GM18951 (cell line): ENCODE measurements around the gene PRKCE.
"Not testable (repeated sequence)": the region's sequence is repeated elsewhere in the genome, so short reads cannot be mapped to it uniquely, and the experiment has no call there.

Experiments used
- POLR2A ChIP-seq: IDR thresholded peaks from 4 replicates; pipeline ENCODE4 v1.6.1; 2011; ENCODE audit warnings: mild to moderate bottlenecking; ENCODE audit not compliant: insufficient read length, insufficient read depth; ENCODE audit errors: extremely low read depth
- in situ Hi-C: fragments of 300-500 bp; cut with MboI; formaldehyde crosslinking; loops from one replicate; pipeline ENCODE4 v1.12.0; 2022; ENCODE audit warnings: low sequenced_read_pairs, mixed read lengths, inconsistent platforms; ENCODE audit not compliant: unreplicated experiment

The PRKCE gene

GRCh38 chr2:45683292-45683691 is 31.8 kb downstream of the PRKCE start:
- in situ Hi-C loops, result no loop called here
- TF ChIP-seq POLR2A, result no peak

GRCh38 chr2:45684756-45685155 is 33.3 kb downstream of the PRKCE start:
- in situ Hi-C loops, result no loop called here
- TF ChIP-seq POLR2A, result no peak

GRCh38 chr2:45685260-45685659 is 33.8 kb downstream of the PRKCE start:
- TF ChIP-seq POLR2A, result no peak
- in situ Hi-C loops, result no loop called here

GRCh38 chr2:45687964-45688363 is 36.5 kb downstream of the PRKCE start:
- in situ Hi-C loops, result no loop called here
- TF ChIP-seq POLR2A, result no peak

GRCh38 chr2:45688479-45689298 is 37.2 kb downstream of the PRKCE start:
- no peak for TF ChIP-seq POLR2A

GRCh38 chr2:45690231-45690630 is 38.8 kb downstream of the PRKCE start:
- in situ Hi-C loops, result no loop called here

More at GRCh38 chr2:45688479-45689298, 37.2 kb downstream of the PRKCE start:
- in situ Hi-C loops, result no loop called here

GRCh38 chr2:45691171-45691999 is 39.9 kb downstream of the PRKCE start:
- in situ Hi-C loops, result no loop called here
- TF ChIP-seq POLR2A, result no peak

More at GRCh38 chr2:45690231-45690630, 38.8 kb downstream of the PRKCE start:
- TF ChIP-seq POLR2A, result no peak

GRCh38 chr2:45692566-45692965 is 41.1 kb downstream of the PRKCE start:
- in situ Hi-C loops, result no loop called here
- TF ChIP-seq POLR2A, result no peak

- in situ Hi-C loops, result not testable (repeated sequence)
Measured at GRCh38 chr2:45695480-45696007, 44.1 kb downstream of the PRKCE start.

- no peak for TF ChIP-seq POLR2A
- in situ Hi-C loops, result no loop called here
Measured at GRCh38 chr2:45696708-45697107, 45.2 kb downstream of the PRKCE start.

GRCh38 chr2:45697190-45697589 is 45.7 kb downstream of the PRKCE start:
- no peak for TF ChIP-seq POLR2A
- in situ Hi-C loops, result no loop called here

- TF ChIP-seq POLR2A, result no peak
Measured at GRCh38 chr2:45698554-45698953, 47.1 kb downstream of the PRKCE start.

GRCh38 chr2:45699032-45699658 is 47.7 kb downstream of the PRKCE start:
- TF ChIP-seq POLR2A, result no peak
- in situ Hi-C loops, result no loop called here

More at GRCh38 chr2:45698554-45698953, 47.1 kb downstream of the PRKCE start:
- in situ Hi-C loops, result no loop called here

- TF ChIP-seq POLR2A, result no peak
- in situ Hi-C loops, result no loop called here
Measured at GRCh38 chr2:45700407-45701013, 49.0 kb downstream of the PRKCE start.
